ENCODE results near the gene TMEM192. TPM values are rescaled to one million over a fixed set of nuclear protein-coding genes. Genes with fewer than 3 reads are reported as not detected.

The TMEM192 gene
- total and polyA plus RNA-seq, 2 of the 8 experiments (the other 6 are each of a cell fraction or from before 2014, with no cell fraction given): 7.3 to 10.9 TPM

DNA sequence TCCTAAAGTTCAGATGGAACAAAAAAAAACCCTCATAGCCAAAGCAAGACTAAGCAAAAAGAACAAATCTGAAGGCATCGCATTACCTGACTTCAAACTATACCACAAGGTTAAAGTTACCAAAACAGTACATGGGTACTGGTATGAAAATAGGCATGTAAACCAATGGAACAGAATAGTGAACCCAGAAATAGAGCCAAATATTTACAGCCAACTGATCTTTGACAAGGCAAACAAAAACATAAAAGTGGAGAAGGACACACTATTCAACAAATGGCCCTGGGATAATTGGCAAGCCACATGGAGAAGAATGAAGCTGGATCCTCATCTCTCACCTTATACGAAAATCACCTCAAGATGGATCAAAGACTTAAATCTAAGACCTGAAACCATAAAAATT lies 44.2 kb upstream of the TMEM192 start (continued):
- TF ChIP-seq, protein P1, sequence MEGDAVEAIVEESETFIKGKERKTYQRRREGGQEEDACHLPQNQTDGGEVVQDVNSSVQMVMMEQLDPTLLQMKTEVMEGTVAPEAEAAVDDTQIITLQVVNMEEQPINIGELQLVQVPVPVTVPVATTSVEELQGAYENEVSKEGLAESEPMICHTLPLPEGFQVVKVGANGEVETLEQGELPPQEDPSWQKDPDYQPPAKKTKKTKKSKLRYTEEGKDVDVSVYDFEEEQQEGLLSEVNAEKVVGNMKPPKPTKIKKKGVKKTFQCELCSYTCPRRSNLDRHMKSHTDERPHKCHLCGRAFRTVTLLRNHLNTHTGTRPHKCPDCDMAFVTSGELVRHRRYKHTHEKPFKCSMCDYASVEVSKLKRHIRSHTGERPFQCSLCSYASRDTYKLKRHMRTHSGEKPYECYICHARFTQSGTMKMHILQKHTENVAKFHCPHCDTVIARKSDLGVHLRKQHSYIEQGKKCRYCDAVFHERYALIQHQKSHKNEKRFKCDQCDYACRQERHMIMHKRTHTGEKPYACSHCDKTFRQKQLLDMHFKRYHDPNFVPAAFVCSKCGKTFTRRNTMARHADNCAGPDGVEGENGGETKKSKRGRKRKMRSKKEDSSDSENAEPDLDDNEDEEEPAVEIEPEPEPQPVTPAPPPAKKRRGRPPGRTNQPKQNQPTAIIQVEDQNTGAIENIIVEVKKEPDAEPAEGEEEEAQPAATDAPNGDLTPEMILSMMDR (IDR thresholded peaks at IDR 0.05; ENCODE audit: control extremely low read depth in 1 of 3, insufficient read depth in 1 of 3, low read depth in 1 of 3, low read length in 3 of 3): no peak
- TF ChIP-seq RNF2 (IDR thresholded peaks at IDR 0.05; ENCODE audit: borderline replicate concordance, low read depth, low read length, missing control alignments, poor library complexity, severe bottlenecking) (no peak), FOSL1 (IDR thresholded peaks at IDR 0.05; ENCODE audit: insufficient read depth, low read depth, low read length) (no peak)

Data from H1 (cell line).